Fibroblast of lung (primary cell): ENCODE results near the gene RNF157.

Experiments
- EZH2 ChIP-seq: IDR thresholded peaks from 2 replicates; pipeline ENCODE4 v1.5.1; 2012; ENCODE audit warnings: low read length, control low read depth, mild to moderate bottlenecking; ENCODE audit errors: missing control alignments
- TF ChIP-seq, protein P1 (sequence below), 2 donors: IDR thresholded peaks in 1 of 2; conservative IDR thresholded peaks in 1 of 2; 1 replicate in 1 of 2; 2 replicates in 1 of 2; pipeline ENCODE4 v1.5.1; 2011 to 2012; ENCODE audit warnings: low read length in 2 of 2, control low read depth in 1 of 2, inconsistent platforms in 1 of 2, low read depth in 1 of 2, mild to moderate bottlenecking in 1 of 2

DNA sequence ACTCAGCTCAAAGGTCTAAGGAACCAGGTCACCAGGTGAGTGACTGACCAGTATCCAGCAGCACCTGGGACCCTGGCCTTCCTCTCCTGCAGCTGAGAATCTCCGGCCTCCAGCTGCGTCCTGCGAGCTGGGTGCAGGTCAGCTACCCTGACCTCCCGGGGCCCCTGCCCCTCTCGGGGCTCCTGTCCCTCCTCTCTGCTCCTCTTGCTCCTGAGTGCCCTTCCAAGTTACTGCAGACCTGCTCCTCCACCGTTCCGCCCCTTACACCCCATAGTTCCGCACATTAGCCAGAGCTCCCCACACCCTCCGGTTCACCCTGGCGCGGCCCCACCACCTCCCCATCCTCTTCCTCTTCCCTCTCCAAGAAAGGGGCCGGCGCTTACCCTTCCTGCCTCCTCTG lies 109.8 kb downstream of the RNF157 start:
- TF ChIP-seq EZH2, result no peak
- TF ChIP-seq, protein P1, sequence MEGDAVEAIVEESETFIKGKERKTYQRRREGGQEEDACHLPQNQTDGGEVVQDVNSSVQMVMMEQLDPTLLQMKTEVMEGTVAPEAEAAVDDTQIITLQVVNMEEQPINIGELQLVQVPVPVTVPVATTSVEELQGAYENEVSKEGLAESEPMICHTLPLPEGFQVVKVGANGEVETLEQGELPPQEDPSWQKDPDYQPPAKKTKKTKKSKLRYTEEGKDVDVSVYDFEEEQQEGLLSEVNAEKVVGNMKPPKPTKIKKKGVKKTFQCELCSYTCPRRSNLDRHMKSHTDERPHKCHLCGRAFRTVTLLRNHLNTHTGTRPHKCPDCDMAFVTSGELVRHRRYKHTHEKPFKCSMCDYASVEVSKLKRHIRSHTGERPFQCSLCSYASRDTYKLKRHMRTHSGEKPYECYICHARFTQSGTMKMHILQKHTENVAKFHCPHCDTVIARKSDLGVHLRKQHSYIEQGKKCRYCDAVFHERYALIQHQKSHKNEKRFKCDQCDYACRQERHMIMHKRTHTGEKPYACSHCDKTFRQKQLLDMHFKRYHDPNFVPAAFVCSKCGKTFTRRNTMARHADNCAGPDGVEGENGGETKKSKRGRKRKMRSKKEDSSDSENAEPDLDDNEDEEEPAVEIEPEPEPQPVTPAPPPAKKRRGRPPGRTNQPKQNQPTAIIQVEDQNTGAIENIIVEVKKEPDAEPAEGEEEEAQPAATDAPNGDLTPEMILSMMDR (conservative IDR thresholded peaks at IDR 0.05 in 1 of 2, IDR thresholded peaks at IDR 0.05 in 1 of 2; ENCODE audit: low read depth in 1 of 2, low read length in 2 of 2), result no peak
